ENCODE data around the gene ARHGAP31. TPM values are rescaled to one million over a fixed set of nuclear protein-coding genes. Genes with fewer than 3 reads are reported as not detected.
"Not testable (repeated sequence)": the region's sequence is repeated elsewhere in the genome, so short reads cannot be mapped to it uniquely, and the experiment has no call there.

Gene ARHGAP31
- total RNA-seq, 1 donor from 2014 or later: 25.4 TPM

DNA sequence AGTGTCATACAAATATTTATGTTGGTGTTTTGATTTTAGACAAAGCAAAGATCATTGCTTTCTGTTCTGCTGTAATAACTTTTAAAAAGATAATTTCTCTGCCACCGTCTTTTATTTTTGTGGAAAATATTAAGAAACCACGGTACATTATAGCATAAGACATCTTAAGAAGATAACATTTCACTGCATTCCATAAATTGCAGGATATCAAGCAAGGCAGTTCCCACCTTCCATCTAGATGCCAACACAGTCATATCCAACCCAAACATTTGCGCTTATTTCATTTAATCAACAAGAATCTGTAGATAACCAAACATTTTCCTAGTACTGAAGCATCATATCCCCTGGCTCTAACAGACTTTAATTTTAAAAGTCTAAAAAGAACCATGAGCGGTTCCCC, 25.1 kb downstream of the ARHGAP31 start:
- DNase-seq (ENCODE audit: low spot score): no peak

DNA sequence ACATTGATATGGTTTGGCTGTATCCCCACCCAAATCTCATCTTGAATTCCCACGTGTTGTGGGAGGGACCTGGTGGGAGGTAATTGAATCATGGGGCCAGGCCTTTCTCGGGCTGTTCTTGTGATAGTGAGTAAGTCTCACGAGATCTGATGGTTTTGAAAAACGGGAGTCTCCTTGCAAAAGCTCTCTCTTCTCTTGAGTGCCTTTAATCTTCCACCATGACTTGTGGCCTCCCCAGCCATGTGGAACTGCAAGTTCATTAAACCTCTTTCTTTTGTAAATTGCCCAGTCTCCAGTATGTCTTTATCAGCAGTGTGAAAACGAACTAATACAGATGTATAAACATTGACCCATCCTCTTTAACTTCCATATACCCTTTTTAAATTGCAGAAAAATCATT, 26.6 kb downstream of the ARHGAP31 start:
- DNase-seq (ENCODE audit: low spot score): not testable (repeated sequence)

DNA sequence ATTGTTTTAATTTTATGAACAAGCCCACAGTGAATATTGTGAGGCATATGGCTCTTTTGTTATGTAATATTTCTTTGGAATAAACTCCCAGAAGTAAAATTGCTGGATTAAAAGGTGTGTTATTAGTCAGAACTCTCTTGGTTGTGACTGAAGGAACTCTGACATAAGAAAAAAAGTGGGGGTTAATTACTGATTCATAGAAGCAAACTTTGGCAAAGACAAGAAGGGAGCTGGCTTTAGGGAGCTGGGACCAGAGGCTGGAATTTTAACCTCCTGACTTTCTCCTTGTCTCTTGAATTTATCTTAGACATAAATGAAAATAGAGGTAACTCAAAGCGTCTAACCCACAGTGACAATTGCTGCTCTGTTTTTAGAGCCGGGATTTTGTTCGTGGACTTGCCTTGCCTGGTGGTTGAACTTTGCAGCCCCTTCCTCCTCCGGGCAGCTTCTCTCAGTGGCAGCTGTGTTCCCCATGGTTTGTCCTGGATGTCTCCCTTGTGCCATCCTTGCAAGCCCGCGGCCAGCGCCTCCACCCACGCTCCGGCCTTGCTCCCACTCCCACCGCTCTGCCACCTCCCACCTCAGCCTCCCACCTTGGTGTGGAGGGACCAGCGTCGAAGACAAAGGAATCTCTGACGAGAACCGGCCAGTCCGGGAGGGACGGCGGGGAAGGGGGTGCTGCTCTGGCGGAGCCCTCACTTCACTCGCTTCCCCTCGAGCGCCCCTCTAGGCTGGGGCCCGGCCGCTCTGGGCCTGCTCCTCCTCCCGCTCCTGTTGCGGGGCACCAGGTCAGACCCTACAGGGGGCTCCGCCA, 28.0 kb downstream of the ARHGAP31 start:
- no peak for DNase-seq (ENCODE audit: low spot score)

DNA sequence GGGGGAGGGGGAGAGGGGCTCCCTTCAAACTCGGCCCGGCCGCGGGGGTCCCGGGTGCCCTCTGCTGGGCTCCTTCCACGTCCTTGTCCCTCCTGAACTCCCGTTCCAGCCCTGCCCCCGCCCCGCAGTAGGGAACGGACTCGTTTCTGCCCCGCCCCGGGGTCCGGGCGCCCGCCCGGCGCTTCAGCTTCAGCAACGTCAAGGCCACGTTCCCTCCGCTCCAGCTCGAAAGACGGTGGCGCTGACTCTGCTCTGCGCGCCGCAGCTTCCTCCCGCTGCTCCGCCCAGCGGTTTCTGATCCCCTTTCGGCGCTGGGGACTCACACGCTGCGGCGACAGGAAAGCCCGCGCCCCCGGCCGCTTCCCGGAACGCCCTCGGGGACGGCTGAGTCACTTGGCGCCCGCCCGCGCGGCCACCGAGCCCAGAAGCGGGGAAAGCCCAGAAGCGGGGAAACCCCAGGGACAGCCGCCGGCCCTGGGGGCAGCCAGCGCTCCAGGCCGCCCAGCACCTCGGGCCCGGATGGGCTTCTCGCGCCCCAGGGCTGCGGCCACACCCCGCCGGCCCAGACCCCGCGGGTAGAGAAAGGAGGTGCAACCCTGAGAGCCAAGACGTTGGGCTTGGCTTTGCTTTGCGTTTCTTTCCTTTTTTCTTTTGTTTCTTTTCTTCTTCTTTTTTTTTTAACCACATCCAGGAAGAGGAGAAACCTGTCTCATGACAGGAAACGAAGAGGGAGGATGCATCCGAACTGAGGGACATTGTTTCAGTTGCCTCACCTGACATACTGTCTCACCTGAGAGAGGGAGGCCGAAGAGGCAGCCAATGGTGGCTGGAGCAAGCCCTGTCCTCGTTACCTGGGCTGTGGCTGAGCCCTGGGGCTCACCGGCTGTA, 28.9 kb downstream of the ARHGAP31 start:
- DNase-seq (ENCODE audit: low spot score): peak; percentile 86

DNA sequence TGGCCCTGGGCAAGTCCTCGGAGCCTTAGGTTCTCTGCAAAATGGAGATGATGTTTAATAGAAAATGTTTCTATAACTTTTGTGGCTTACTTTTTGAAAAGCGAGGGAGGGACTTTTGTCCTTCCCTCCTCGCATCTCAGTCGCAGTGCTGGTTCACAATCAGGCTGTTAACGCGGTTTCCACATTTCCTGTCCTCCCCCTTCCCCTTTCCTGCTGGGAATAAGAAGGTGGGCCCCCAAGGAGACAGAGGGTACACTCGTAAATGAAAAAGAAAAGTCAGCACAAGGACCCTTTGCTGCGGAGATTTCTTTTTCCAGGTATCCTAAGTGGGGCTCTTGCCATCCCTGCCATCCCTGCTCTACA, 29.5 kb downstream of the ARHGAP31 start:
- no peak for DNase-seq (ENCODE audit: low spot score)

DNA sequence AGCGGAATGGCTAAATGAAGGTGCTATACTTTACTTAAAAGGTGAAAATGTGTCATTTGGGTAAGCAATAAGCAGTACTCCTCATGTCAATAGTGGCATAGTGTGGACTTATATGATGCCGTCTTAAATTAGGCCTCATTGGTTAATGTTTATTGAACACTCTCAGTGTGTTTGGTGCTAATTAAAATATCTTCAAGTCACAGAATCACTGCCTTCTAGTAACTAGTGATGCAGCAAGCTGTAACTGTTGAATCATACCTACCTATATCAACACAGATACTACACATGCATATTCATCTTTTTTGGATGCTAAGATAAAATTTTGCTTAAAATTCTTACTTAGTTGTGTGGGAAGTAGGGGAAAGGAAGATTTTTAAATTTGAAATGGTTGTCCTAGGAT, 30.7 kb downstream of the ARHGAP31 start:
- DNase-seq (ENCODE audit: low spot score): no peak

DNA sequence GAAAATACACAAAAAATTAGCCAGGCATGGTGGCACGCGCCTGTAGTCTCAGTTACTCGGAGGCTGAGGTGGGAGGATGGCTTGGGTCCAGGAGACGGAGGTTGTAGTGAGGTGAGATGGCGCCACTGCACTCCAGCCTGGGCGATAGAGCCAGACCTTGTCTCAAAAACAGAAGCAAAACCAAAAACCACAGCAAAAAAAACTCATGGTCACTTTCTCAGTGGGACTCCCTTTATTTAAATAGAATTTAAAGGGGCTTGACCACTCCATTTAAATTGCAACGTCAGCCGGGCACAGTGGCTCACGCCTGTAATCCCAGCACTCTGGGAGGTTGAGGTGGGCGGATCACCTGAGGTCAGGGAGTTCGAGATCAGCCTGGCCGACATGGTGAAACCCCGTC, 32.8 kb downstream of the ARHGAP31 start:
- no peak for DNase-seq (ENCODE audit: low spot score)

DNA sequence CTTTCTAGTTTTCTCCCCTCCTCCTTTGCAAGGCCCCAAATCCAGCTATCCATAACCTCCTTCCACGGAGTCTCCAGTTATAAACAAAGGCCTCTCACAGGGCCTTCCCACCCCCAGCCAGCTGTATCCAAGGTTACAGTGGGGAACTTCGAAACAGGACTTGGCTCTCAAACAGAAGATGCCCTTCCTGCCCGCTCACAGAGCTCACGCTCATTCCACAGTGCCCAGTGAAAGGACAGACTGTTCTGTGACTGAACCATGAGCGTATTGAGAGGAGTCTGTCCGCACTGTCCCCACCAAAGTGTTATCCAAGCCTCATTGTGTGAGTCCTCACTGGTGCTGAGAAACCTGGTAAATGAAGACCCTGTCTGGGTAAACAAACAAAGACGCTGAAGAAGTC, 35.4 kb downstream of the ARHGAP31 start:
- no peak for DNase-seq (ENCODE audit: low spot score)

DNA sequence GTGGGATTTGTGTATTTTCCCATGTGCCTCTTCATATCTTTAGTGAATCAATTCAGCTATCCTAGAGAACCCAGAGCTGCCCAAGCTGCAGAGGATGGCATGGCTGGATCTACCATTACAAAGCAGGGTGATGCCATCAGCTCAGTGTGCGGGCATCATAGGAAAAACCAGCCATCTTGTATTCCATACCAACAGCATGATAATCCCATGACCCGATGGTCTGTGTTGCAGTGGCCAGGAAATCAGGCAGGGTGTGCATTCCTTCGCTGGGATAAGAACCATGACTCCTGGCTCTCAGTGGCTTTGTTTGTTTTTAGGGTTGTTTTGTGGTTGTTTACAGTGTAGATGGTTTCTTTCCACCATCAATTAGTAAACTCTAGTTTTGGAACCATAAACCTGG, 36.0 kb downstream of the ARHGAP31 start:
- DNase-seq (ENCODE audit: low spot score): no peak

DNA sequence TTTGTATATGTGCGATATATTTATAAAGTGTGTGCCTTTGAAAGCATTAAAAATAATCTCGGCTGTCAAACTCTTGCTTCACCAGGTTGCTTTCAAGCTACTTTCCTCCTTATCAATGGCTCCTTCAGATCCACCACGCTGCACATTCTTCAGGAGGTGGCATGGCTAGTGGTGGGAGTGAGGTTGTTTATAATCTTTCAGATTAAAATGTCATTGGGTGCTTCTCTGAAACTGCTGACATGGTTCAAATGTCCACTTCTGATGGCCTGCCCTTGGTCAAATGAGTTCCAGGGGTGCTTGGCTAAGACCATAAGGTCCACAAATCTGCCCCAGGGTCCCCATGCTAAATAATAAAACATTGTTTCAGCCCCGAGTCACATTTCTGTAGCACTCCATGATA, 36.7 kb downstream of the ARHGAP31 start:
- DNase-seq (ENCODE audit: low spot score): no peak

DNA sequence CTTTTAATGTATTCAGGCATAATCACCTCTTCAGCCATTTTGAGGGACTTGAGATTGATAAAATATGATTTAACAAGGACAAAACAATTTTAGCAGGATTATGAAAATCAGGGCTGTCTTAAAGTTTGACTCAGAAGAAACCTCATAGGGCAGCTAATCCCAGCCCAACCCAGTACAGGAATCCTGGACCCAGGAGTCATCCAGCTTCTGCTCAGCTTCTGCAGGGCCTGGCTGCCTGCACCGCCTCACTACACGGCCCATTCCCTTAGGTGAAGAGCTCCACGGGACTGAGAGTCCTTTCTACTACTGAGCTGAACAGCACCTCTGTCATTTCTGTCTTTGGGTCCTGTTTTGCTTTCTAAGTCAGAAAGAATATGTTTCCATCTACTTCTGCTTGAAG, 37.5 kb downstream of the ARHGAP31 start:
- no peak for DNase-seq (ENCODE audit: low spot score)

DNA sequence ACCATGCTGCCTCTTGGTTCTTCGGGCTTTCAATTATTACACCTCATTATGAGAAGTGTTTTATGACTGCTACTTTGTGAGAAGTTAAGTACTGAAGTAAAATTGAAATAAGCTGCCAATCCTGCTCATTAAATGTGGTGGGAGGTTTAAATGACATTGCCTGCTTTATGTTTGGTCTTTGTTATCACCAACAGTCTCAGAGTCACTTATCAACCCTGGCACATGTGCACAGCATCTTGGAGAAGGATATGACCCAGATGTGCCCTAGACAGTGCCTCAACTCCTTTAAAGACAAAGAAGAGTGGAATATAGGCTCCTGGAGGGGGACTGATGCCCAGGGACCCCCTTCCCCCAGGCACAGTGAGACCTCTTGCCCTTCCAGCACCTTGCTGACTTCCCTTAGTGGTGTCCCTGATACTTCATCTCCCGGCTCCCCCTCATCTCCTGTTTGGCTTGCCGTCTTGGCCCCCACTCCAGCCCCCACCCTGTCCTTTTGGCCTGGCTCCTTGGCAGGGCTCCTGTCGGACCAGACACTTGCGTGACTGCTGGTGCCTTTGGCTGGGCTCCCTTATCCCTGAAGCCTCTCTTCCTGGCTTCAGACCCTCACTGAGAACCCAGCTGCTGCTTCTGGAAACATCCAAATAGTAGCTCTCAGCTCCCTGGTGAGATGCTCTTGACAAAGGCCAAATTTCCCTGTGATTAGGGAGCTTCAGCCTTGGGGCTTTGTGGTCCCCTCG, 39.8 kb downstream of the ARHGAP31 start:
- no peak for DNase-seq (ENCODE audit: low spot score)

DNA sequence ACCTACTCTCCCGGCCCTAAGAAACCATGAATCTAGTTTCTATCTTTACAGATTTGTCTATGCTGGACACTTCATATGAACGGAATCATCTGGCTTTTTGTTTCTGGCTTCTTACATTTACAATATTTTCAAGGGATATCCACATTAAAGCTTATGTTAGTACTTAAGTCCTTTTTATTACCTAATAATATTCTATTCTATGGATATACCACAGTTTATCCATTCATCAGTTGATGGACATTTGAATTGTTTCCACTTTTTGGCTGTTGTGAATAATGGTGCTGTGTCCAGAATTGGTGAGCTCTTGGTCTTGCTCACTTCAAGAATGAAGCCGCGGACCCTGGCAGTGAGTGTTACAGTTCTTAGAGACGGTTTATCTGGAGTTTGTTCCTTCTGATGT, 42.6 kb downstream of the ARHGAP31 start:
- no peak for DNase-seq (ENCODE audit: low spot score)

DNA sequence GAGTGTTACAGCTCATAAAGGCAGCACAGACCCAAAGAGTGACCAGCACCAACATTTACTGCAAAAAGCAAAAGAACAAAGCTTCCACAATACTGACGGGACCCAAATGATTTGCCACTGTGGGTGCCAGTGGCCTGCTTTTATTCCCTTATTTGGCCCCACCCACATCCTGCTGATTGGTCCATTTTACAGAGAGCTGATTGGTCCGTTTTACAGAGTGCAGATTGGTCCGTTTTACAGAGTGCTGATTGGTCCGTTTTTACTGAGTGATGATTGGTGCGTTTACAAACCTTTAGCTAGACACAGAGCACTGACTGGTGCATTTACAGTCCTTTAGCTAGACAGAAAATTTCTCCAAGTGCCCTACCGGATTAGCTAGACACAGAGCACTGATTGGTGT, 43.2 kb downstream of the ARHGAP31 start:
- DNase-seq (ENCODE audit: low spot score): not testable (repeated sequence)

DNA sequence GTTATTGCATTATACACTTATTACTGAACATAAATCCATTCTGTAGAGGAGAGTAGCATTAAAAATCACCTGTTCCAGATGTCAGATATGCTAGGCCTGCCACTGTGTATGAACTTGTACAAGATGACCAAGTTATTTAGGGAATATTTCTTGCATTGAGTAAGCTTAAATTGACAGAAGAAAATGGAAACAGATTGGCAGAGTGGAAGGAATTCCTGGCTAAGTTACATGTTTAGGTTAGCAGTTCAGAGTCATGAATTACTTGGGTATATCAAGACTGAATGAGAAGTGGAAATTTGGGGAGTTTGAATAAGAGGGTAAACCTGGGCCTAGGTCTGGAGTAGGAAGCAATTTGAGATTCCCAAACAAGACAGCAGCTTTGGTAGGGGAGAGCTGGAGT, 44.6 kb downstream of the ARHGAP31 start:
- DNase-seq (ENCODE audit: low spot score): no peak

DNA sequence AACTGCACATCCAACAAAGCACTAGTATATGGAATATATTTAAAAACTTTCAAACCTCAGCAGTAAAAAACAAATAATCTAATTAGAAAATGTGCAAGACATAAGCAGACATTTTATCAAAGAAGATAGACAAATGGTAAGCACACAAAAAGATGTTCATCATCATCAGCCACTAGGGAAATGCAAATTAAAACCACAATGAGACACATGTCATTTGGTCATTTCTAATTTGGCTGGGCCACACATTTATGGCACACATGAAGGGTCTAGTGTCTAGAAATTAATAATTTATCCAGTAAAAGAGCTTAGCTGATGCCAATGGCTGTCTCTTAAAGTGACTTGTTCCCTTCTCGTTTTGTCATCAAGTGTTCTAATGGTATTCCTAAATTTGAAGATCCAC, 45.8 kb downstream of the ARHGAP31 start:
- no peak for DNase-seq (ENCODE audit: low spot score)

DNA sequence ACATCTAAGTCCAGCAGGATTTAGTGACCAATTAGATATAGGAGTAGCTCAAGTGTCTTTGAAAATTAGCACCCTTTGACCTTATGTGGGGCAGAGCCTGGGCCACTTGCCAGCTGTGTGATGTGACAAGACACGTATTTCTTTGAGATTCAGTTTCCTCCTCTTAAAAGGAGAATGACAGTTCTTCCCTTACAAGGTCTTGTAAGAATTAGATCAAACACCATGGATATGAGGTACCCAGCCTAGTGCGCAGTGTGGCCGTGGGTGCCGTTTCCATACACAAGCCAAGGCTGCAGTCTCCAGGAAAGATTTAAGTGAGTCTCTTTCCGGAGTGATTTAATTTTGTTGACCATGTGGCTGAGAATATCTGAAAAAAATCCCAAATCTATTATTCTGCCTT, 46.3 kb downstream of the ARHGAP31 start:
- DNase-seq (ENCODE audit: low spot score): no peak

DNA sequence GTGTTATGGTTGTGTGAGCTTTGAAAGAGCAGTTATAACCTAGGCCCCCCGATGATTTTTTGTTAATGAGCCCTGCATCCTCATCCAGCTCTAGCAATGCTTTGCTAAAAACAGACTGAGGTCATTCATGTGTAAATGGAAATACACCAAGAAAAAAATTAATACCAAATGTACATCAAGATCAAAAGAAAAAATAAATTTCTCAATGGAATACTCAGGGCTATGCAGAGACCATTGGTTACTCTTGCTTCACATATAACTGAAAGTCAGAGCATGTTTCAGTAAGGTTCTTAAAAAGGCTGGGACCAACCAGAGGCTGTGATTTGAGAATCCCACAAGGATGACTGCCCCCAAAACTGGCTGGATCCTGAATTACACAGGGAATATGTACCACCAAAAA, 48.0 kb downstream of the ARHGAP31 start:
- DNase-seq (ENCODE audit: low spot score): no peak

DNA sequence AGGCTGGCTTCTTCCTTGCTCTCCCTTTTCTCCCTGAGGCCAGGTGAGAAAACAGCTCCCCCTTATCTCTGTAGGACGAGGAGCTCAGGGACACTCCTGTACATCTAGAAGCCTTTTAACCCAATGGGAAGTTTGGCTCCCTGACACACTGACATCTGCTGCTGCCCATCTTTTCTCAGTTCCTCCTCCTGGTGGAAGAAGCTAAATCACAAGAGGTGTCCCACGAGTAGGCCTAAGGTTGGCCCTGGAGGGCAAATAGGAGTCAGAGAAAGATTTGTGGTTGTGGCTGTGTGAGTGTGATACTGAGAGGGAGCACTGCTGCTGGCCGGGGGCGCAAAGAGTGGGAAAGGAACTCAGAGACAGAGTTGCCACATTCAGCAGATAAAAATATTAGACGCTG, 49.5 kb downstream of the ARHGAP31 start:
- DNase-seq (ENCODE audit: low spot score): no peak

DNA sequence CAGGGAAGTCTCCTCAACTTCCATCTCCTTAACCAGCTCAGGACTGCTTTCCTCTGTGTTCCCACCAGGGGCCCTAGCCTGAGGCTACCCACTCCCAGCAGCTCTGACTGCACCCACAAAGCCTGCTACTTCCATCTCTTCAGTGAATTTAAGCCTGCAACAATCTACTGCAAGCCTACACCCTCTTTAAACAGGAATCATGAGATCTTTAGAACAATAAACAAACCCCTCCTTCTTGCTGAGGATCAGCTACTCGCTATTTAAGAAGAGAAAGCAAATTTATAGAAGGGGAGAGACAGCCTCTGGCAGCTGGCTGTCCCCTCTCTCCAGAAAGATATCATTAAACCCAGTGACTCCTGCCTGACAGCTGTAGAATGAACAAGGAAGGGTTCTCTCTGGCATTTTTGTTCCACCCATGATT, 51.9 kb downstream of the ARHGAP31 start:
- DNase-seq (ENCODE audit: low spot score): no peak

DNA sequence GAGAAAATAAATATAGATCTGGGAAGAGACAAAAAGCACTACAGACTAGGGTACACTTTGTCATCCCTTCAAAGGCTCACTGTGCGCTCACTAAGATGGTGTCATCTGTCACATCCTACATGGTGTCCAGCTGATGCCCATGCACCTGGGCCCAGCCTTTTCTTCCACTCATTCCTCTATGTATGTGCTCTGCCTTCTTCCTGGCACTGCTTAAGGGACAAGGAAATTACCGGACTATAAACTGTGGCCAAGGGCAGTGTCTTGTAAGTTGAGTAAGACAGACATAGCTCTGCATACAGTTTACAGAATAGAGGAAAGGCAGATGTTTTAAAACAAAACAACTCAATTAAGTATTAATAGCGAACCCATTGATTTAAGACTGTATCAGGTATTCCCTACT, 52.9 kb downstream of the ARHGAP31 start:
- DNase-seq (ENCODE audit: low spot score): no peak

DNA sequence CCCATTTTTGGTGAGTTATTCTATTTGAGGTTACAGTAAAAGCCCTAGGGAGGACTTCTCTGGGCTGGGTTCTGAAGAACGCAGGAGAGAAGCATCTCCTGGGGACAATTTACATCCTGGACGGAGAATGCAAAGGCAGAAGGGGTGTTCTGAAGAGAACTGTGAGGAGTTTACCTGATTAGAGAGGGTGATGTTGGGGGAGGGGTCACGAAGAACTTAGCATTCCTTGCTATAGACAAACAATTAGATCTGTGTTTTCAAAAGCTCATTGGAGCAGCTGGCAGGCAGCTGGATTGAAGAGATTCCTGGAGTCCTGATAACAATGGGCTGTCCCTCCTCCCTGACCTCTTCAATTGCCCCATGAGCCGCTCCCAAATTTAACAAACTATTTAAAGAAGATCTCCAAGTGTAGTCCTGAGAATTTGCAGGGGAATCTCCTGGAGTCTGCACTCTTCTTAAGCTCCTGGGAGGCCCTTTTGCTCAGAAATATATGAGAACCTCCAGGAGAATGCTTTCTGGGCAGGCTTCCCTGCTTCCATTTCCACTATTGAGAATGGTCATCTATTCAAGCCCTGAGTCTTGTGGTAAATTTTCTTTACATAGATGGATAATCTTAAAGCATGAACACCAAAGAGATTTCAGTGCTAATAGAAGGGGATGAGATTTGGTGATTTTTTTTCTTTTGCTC, 55.3 kb downstream of the ARHGAP31 start:
- no peak for DNase-seq (ENCODE audit: low spot score)
